ENCODE results near the gene NTRK1. TPM values are rescaled to one million over a fixed set of nuclear protein-coding genes. Genes with fewer than 3 reads are reported as not detected.

NTRK1 gene
- total and polyA plus RNA-seq, 4 donors = 0.15 to 0.61 (median 0.24) TPM; not detected in 1

- no peak for TF ChIP-seq CTCF (IDR thresholded peaks at IDR 0.05; ENCODE audit: control extremely low read depth, extremely low read depth)
- Histone ChIP-seq H3K9me3 (ENCODE audit: control insufficient read depth in 4 of 4, insufficient read depth in 3 of 4, low read length in 3 of 4) (peaks cover 0 to 2% (median 0%) of the 10 kb centered on the region in 4 donors), H3K9ac (ENCODE audit: insufficient read depth in 1 of 2, low read length in 2 of 2) (no peak overlapping the region), H3K27me3 (ENCODE audit: control insufficient read depth in 3 of 3, insufficient read depth in 3 of 3, low read length in 2 of 3) (peaks cover 3 to 85% (median 61%) of the 10 kb centered on the region in 3 donors), H3K4me3 (no peak overlapping the region), H3K4me1 (ENCODE audit: control insufficient read depth in 5 of 5, insufficient read depth in 5 of 5, low read length in 5 of 5) (peaks cover 0 to 9% (median 4%) of the 10 kb centered on the region in 5 donors), H3K27ac (ENCODE audit: low read depth in 1 of 2, low read length in 1 of 2) (no peak overlapping the region), H3K36me3 (ENCODE audit: control insufficient read depth in 4 of 4, insufficient read depth in 4 of 4, low read length in 4 of 4) (no peaks in the 10 kb centered on the region)
- 44 to 46% methylated on average over 18 of the region's 18 CpGs for WGBS, 2 donors
- ATAC-seq (ENCODE audit: insufficient read depth, low FRiP score) = no peak
- no peak for DNase-seq
These were observed 14.6 kb upstream of the NTRK1 start for GRCh38 chr1:156845953-156846545.

GRCh38 chr1:156846643-156847042 is 14.0 kb upstream of the NTRK1 start:
- 89 to 93% methylated on average over 5 of the region's 5 CpGs for WGBS, 2 donors
- ATAC-seq (ENCODE audit: insufficient read depth, low FRiP score) = no peak
- H3K4me3 ChIP-seq = no peak overlapping the region
- H3K4me1 ChIP-seq (ENCODE audit: control insufficient read depth in 5 of 5, insufficient read depth in 5 of 5, low read length in 5 of 5) = peaks cover 0 to 9% (median 4%) of the 10 kb centered on the region in 5 donors
- H3K9me3 ChIP-seq (ENCODE audit: control insufficient read depth in 4 of 4, insufficient read depth in 3 of 4, low read length in 3 of 4) = peaks cover 0 to 2% (median 0%) of the 10 kb centered on the region in 4 donors
- H3K9ac ChIP-seq (ENCODE audit: insufficient read depth in 1 of 2, low read length in 2 of 2) = no peak overlapping the region
- DNase-seq = no peak
- H3K36me3 ChIP-seq (ENCODE audit: control insufficient read depth in 4 of 4, insufficient read depth in 4 of 4, low read length in 4 of 4) = no peaks in the 10 kb centered on the region
- H3K27ac ChIP-seq (ENCODE audit: low read depth in 1 of 2, low read length in 1 of 2) = no peak overlapping the region
- peaks cover 3 to 79% (median 61%) of the 10 kb centered on the region in 3 donors for H3K27me3 ChIP-seq (ENCODE audit: control insufficient read depth in 3 of 3, insufficient read depth in 3 of 3, low read length in 2 of 3)
- TF ChIP-seq CTCF (IDR thresholded peaks at IDR 0.05; ENCODE audit: control extremely low read depth, extremely low read depth) = no peak

- no peak overlapping the region for H3K4me3 ChIP-seq
- no peaks in the 10 kb centered on the region for H3K36me3 ChIP-seq (ENCODE audit: control insufficient read depth in 4 of 4, insufficient read depth in 4 of 4, low read length in 4 of 4)
- H3K9me3 ChIP-seq (ENCODE audit: control insufficient read depth in 4 of 4, insufficient read depth in 3 of 4, low read length in 3 of 4) = peaks cover 0 to 2% (median 0%) of the 10 kb centered on the region in 4 donors
- ATAC-seq (ENCODE audit: insufficient read depth, low FRiP score) (no peak), DNase-seq (no peak)
- 70 to 75% methylated on average over 7 of the region's 7 CpGs for WGBS, 2 donors
- H3K4me1 ChIP-seq (ENCODE audit: control insufficient read depth in 5 of 5, insufficient read depth in 5 of 5, low read length in 5 of 5) = peaks cover 0 to 13% (median 9%) of the 10 kb centered on the region in 5 donors
- H3K27me3 ChIP-seq (ENCODE audit: control insufficient read depth in 3 of 3, insufficient read depth in 3 of 3, low read length in 2 of 3) = peaks cover 3 to 74% (median 59%) of the 10 kb centered on the region in 3 donors
- TF ChIP-seq CTCF (IDR thresholded peaks at IDR 0.05; ENCODE audit: control extremely low read depth, extremely low read depth) = no peak
- no peak overlapping the region for H3K9ac ChIP-seq (ENCODE audit: insufficient read depth in 1 of 2, low read length in 2 of 2)
- no peak overlapping the region for H3K27ac ChIP-seq (ENCODE audit: low read depth in 1 of 2, low read length in 1 of 2)
These were observed 12.8 kb upstream of the NTRK1 start for GRCh38 chr1:156847591-156848460.

All from lung (tissue), 12 donors.